Measurements from ENCODE around the gene CACNA1G. TPM values are rescaled to one million over a fixed set of nuclear protein-coding genes. Genes with fewer than 3 reads are reported as not detected.

The CACNA1G gene
- total RNA-seq, 2 donors from 2014 or later, result 0.84 to 1.1 TPM

GRCh38 chr17:50630524-50631194 lies 70.1 kb downstream of the CACNA1G start:
- no peak overlapping the region for H3K9ac ChIP-seq (ENCODE audit: extremely low read depth, low read length, poor library complexity, severe bottlenecking)
- no peaks in the 10 kb centered on the region for H3K9me3 ChIP-seq (ENCODE audit: control insufficient read depth, low read length)
- H3K36me3 ChIP-seq (ENCODE audit: control insufficient read depth, insufficient read depth, low read length), result no peaks in the 10 kb centered on the region
- H3K27me3 ChIP-seq (ENCODE audit: control insufficient read depth, insufficient read depth, low read length, poor library complexity, severe bottlenecking), result peaks cover 43% of the 10 kb centered on the region
- Mint-ChIP-seq H3K4me1 (peaks cover 22% of the 10 kb centered on the region), H3K27ac (no peak overlapping the region), H3K27me3 (ENCODE audit: insufficient read depth) (peaks cover 39% of the 10 kb centered on the region), H3K36me3 (ENCODE audit: low read depth) (no peaks in the 10 kb centered on the region), H3K9me3 (no peaks in the 10 kb centered on the region), H3K4me3 (no peak overlapping the region)
- DNase-seq, result peak; percentile 95
- no peak overlapping the region for H3K4me3 ChIP-seq (ENCODE audit: low read length)
- H3K4me1 ChIP-seq (ENCODE audit: control insufficient read depth, insufficient read depth, low read length), result peaks cover 6% of the 10 kb centered on the region
- no peak overlapping the region for H3K27ac ChIP-seq (ENCODE audit: low read depth, low read length)
- 71 to 83% methylated on average over 5 to 7 of the region's 7 CpGs for WGBS, 2 experiments (ENCODE audit: insufficient coverage in 1 of 2, insufficient read length in 1 of 2)
- peak; percentile 89 for TF ChIP-seq CTCF (conservative IDR thresholded peaks at IDR 0.05)

GRCh38 chr17:50631195-50631907 lies 70.8 kb downstream of the CACNA1G start:
- H3K36me3 Mint-ChIP-seq (ENCODE audit: low read depth), result no peaks in the 10 kb centered on the region
- Histone ChIP-seq H3K4me1 (ENCODE audit: control insufficient read depth, insufficient read depth, low read length) (peaks cover 6% of the 10 kb centered on the region), H3K27me3 (ENCODE audit: control insufficient read depth, insufficient read depth, low read length, poor library complexity, severe bottlenecking) (peaks cover 50% of the 10 kb centered on the region), H3K9me3 (ENCODE audit: control insufficient read depth, low read length) (no peaks in the 10 kb centered on the region), H3K9ac (ENCODE audit: extremely low read depth, low read length, poor library complexity, severe bottlenecking) (no peak overlapping the region), H3K4me3 (ENCODE audit: low read length) (no peak overlapping the region), H3K36me3 (ENCODE audit: control insufficient read depth, insufficient read depth, low read length) (no peaks in the 10 kb centered on the region), H3K27ac (ENCODE audit: low read depth, low read length) (no peak overlapping the region)
- no peak overlapping the region for H3K4me3 Mint-ChIP-seq
- WGBS, 2 experiments (ENCODE audit: insufficient coverage in 1 of 2, insufficient read length in 1 of 2), result 81 to 87% methylated on average over 5 to 11 of the region's 11 CpGs
- H3K27me3 Mint-ChIP-seq (ENCODE audit: insufficient read depth), result peaks cover 46% of the 10 kb centered on the region
- H3K9me3 Mint-ChIP-seq, result no peaks in the 10 kb centered on the region
- no peak for TF ChIP-seq CTCF (conservative IDR thresholded peaks at IDR 0.05)
- peaks cover 18% of the 10 kb centered on the region for H3K4me1 Mint-ChIP-seq
- DNase-seq, result no peak
- H3K27ac Mint-ChIP-seq, result no peak overlapping the region

GRCh38 chr17:50631908-50632571 lies 71.5 kb downstream of the CACNA1G start:
- Histone ChIP-seq H3K9ac (ENCODE audit: extremely low read depth, low read length, poor library complexity, severe bottlenecking) (no peak overlapping the region), H3K9me3 (ENCODE audit: control insufficient read depth, low read length) (no peaks in the 10 kb centered on the region), H3K27ac (ENCODE audit: low read depth, low read length) (no peak overlapping the region), H3K27me3 (ENCODE audit: control insufficient read depth, insufficient read depth, low read length, poor library complexity, severe bottlenecking) (peaks cover 57% of the 10 kb centered on the region), H3K4me1 (ENCODE audit: control insufficient read depth, insufficient read depth, low read length) (peaks cover 6% of the 10 kb centered on the region), H3K4me3 (ENCODE audit: low read length) (no peak overlapping the region), H3K36me3 (ENCODE audit: control insufficient read depth, insufficient read depth, low read length) (no peaks in the 10 kb centered on the region)
- peaks cover 53% of the 10 kb centered on the region for H3K27me3 Mint-ChIP-seq (ENCODE audit: insufficient read depth)
- no peak overlapping the region for H3K4me3 Mint-ChIP-seq
- H3K36me3 Mint-ChIP-seq (ENCODE audit: low read depth), result no peaks in the 10 kb centered on the region
- 88 to 95% methylated on average over 6 to 9 of the region's 9 CpGs for WGBS, 2 experiments (ENCODE audit: insufficient coverage in 1 of 2, insufficient read length in 1 of 2)
- H3K27ac Mint-ChIP-seq, result no peak overlapping the region
- H3K9me3 Mint-ChIP-seq, result no peaks in the 10 kb centered on the region
- no peak for TF ChIP-seq CTCF (conservative IDR thresholded peaks at IDR 0.05)
- peaks cover 18% of the 10 kb centered on the region for H3K4me1 Mint-ChIP-seq
- DNase-seq, result no peak

Data from endodermal cell (in vitro differentiated cells).